K562 (cell line): ENCODE measurements around the gene FIZ1. TPM values are rescaled to one million over a fixed set of nuclear protein-coding genes. Genes with fewer than 3 reads are reported as not detected.

Experiments used
- BCOR ChIP-seq: fragments of 450-650 bp; IDR thresholded peaks from 2 replicates; pipeline ENCODE4 v1.6.1; 2016
- FOXJ2 ChIP-seq: fragments of 200-800 bp; sonication (Bioruptor generic); IDR thresholded peaks from 2 replicates; pipeline ENCODE4 v1.6.1; 2016; ENCODE audit warnings: missing genetic modification characterization, missing compliant biosample characterization
- FOXJ3 ChIP-seq: sonication (generic); formaldehyde crosslinking; IDR thresholded peaks from 2 replicates; pipeline ENCODE4 v1.4.0; 2020; ENCODE audit warnings: mild to moderate bottlenecking, missing genetic modification reagents
- KDM4B ChIP-seq, 2 experiments: fragments of 450-650 bp in 1 of 2; sonication (generic) in 1 of 2; IDR thresholded peaks; 2 replicates each; pipeline ENCODE4 v1.6.1; 2016 to 2017; ENCODE audit warnings: borderline replicate concordance in 2 of 2, antibody characterized with exemption in 1 of 2, low read depth in 1 of 2, mild to moderate bottlenecking in 1 of 2
- KDM5B ChIP-seq: fragments of 200-600 bp; sonication (generic); IDR thresholded peaks from 2 replicates; pipeline ENCODE4 v1.6.1; 2012; ENCODE audit warnings: low read depth, mild to moderate bottlenecking, moderate library complexity, low read length, control low read depth, inconsistent platforms; ENCODE audit not compliant: insufficient replicate concordance
- KLF10 ChIP-seq: fragments of 250-450 bp; sonication (Bioruptor Pico); IDR thresholded peaks from 2 replicates; pipeline ENCODE4 v1.6.1; 2021; ENCODE audit warnings: matching md5 sums
- L3MBTL2 ChIP-seq: fragments of 450-650 bp; IDR thresholded peaks from 2 replicates; pipeline ENCODE4 v1.6.1; 2016; ENCODE audit warnings: mild to moderate bottlenecking, moderate library complexity
- NFIC ChIP-seq: fragments of 450-650 bp; IDR thresholded peaks from 2 replicates; pipeline ENCODE4 v1.6.1; 2017; ENCODE audit warnings: mild to moderate bottlenecking, inconsistent platforms
- NFRKB ChIP-seq: fragments of 450-650 bp; IDR thresholded peaks from 2 replicates; pipeline ENCODE4 v1.6.1; 2016; ENCODE audit warnings: low read depth
- PHF20 ChIP-seq: fragments of 450-650 bp; IDR thresholded peaks from 2 replicates; pipeline ENCODE4 v1.6.1; 2018; ENCODE audit not compliant: partially characterized antibody
- SAFB ChIP-seq: fragments of 200-400 bp; formaldehyde crosslinking; IDR thresholded peaks from 2 replicates; pipeline ENCODE4 v1.6.1; 2017; ENCODE audit warnings: low read depth, low read length, borderline replicate concordance
- SMAD3 ChIP-seq: fragments of 450-650 bp; formaldehyde crosslinking; conservative IDR thresholded peaks from 2 replicates; pipeline ENCODE4 v1.4.0; 2020; ENCODE audit warnings: mild to moderate bottlenecking
- TCF7 ChIP-seq: sonication (generic); IDR thresholded peaks from 2 replicates; pipeline ENCODE4 v1.6.1; 2016; ENCODE audit warnings: antibody characterized with exemption, borderline replicate concordance
- TRIM28 ChIP-seq: fragments of 450-650 bp; IDR thresholded peaks from 2 replicates; pipeline ENCODE4 v1.6.1; 2017
- XRCC3 ChIP-seq: fragments of 450-650 bp; IDR thresholded peaks from 2 replicates; pipeline ENCODE4 v1.6.1; 2017; ENCODE audit warnings: mild to moderate bottlenecking, moderate library complexity
- YY1 ChIP-seq, 3 experiments: IDR thresholded peaks; 2 replicates each; pipeline ENCODE4 v1.6.1; 2011; ENCODE audit warnings: low read length in 2 of 3, mild to moderate bottlenecking in 2 of 3, moderate library complexity in 2 of 3, borderline replicate concordance in 1 of 3, control low read depth in 1 of 3, low read depth in 1 of 3; ENCODE audit not compliant: insufficient read depth in 3 of 3, insufficient replicate concordance in 2 of 3, control insufficient read depth in 1 of 3, insufficient read length in 1 of 3; ENCODE audit errors: extremely low read depth in 1 of 3
- ZBTB17 ChIP-seq: fragments of 450-650 bp; formaldehyde crosslinking; IDR thresholded peaks from 2 replicates; pipeline ENCODE4 v1.4.0; 2020; ENCODE audit warnings: mild to moderate bottlenecking
- ZNF282 ChIP-seq: sonication (generic); formaldehyde crosslinking; IDR thresholded peaks from 2 replicates; pipeline ENCODE4 v1.8.1; 2023; ENCODE audit warnings: missing genetic modification reagents
- ZNF696 ChIP-seq: fragments of 250-450 bp; sonication (Bioruptor Pico); conservative IDR thresholded peaks from 2 replicates; pipeline ENCODE4 v1.4.0; 2020; ENCODE audit warnings: mild to moderate bottlenecking, moderate library complexity
- polyA plus RNA-seq, 8 experiments: library from polyadenylated mRNA; depleted of rRNA in 4 of 8; stranded (reverse) in 5 of 8; unstranded in 3 of 8; fragments of >200 nt; fragmentation: Nextera tagmentation in 2 of 8; fragmentation: Illumina TruSeq in 1 of 8; extraction: Ambion mirVana in 2 of 8; extraction: Trizol in 1 of 8; gene quantifications; 2 replicates each; pipeline versions ENCODE4 v1.2.1 to v1.2.3, GENCODE V29; 2011 to 2014; ENCODE audit warnings: inconsistent platforms in 1 of 8, missing spikeins in 1 of 8
- total RNA-seq, 7 experiments: library from RNA; depleted of rRNA in 6 of 7; stranded (reverse); fragments of >200 nt in 6 of 7; fragmentation: Illumina TruSeq in 2 of 7; extraction: Trizol in 2 of 7; gene quantifications; 2 replicates each; pipeline versions ENCODE4 v1.2.1 to v1.2.3, GENCODE V29; 2011 to 2021; ENCODE audit warnings: low replicate concordance in 1 of 7
- TF ChIP-seq, protein P1 (sequence below): sonication (generic); formaldehyde crosslinking; IDR thresholded peaks from 2 replicates; pipeline ENCODE4 v1.8.1; 2022; ENCODE audit warnings: missing genetic modification reagents
- TF ChIP-seq, protein P2 (sequence below), 2 experiments: fragments of 450-650 bp; IDR thresholded peaks; 2 replicates each; pipeline ENCODE4 v1.6.1; 2016
- TF ChIP-seq, protein P3 (sequence below): fragments of 450-650 bp; formaldehyde crosslinking; IDR thresholded peaks from 2 replicates; pipeline ENCODE4 v1.4.0; 2022; ENCODE audit warnings: missing genetic modification characterization
- TF ChIP-seq, protein P4 (sequence below): sonication (generic); IDR thresholded peaks from 2 replicates; pipeline ENCODE4 v1.6.1; 2016

The FIZ1 gene
- total and polyA plus RNA-seq, 9 of the 15 experiments (the other 6 are each of a cell fraction or from before 2014, with no cell fraction given): 0.79 to 17.5 (median 5.5) TPM

DNA sequence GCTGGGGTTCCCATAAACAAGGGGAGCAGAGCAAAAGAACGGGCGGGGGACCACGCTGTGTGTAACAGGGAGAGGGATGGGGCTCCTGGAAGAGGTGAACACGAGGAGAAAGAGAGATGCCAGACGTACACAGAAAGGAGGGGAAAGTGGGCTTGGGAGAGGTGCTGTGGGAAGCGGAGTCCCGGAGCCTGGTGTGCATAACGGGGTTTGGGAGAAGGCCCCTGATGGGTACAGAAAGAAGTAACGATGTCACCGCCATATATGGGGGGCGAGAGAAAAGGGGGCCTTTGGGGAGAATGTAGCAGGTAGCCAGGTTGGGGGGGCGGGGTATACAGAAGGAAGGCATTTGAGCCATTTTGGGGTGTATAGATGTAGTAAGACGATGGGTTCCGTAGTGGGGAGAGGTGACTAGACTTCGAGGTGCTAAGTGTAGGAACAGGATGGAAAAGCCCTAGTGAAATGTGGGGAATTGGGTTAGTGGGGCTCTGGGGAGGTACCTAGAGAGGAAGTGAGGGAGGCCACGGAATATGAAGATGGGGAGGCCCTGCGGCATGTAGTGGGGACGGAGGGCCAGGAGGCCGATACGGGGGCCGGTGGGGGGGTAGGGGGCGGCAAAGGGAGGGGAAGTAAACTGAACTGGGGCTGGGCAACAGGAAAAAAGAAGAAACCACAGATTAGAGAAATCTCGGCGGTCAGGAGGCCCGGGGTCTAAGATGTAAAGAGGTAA lies 42.3 kb upstream of the FIZ1 start (continued):
- TF ChIP-seq, protein P1, sequence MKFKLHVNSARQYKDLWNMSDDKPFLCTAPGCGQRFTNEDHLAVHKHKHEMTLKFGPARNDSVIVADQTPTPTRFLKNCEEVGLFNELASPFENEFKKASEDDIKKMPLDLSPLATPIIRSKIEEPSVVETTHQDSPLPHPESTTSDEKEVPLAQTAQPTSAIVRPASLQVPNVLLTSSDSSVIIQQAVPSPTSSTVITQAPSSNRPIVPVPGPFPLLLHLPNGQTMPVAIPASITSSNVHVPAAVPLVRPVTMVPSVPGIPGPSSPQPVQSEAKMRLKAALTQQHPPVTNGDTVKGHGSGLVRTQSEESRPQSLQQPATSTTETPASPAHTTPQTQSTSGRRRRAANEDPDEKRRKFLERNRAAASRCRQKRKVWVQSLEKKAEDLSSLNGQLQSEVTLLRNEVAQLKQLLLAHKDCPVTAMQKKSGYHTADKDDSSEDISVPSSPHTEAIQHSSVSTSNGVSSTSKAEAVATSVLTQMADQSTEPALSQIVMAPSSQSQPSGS (CRISPR knock-in tag): no peak
- TF ChIP-seq TCF7: no peak
- no peak for TF ChIP-seq ZNF696 (CRISPR knock-in tag)
- TF ChIP-seq L3MBTL2: no peak
- TF ChIP-seq ZBTB17 (CRISPR knock-in tag): no peak
- TF ChIP-seq, protein P2, sequence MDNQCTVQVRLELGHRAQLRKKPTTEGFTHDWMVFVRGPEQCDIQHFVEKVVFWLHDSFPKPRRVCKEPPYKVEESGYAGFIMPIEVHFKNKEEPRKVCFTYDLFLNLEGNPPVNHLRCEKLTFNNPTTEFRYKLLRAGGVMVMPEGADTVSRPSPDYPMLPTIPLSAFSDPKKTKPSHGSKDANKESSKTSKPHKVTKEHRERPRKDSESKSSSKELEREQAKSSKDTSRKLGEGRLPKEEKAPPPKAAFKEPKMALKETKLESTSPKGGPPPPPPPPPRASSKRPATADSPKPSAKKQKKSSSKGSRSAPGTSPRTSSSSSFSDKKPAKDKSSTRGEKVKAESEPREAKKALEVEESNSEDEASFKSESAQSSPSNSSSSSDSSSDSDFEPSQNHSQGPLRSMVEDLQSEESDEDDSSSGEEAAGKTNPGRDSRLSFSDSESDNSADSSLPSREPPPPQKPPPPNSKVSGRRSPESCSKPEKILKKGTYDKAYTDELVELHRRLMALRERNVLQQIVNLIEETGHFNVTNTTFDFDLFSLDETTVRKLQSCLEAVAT (IDR thresholded peaks at IDR 0.05): peak in 1 of 2 experiments; percentile 16; a peak in 1 of 4 replicates
- TF ChIP-seq NFRKB: no peak
- TF ChIP-seq, protein P3, sequence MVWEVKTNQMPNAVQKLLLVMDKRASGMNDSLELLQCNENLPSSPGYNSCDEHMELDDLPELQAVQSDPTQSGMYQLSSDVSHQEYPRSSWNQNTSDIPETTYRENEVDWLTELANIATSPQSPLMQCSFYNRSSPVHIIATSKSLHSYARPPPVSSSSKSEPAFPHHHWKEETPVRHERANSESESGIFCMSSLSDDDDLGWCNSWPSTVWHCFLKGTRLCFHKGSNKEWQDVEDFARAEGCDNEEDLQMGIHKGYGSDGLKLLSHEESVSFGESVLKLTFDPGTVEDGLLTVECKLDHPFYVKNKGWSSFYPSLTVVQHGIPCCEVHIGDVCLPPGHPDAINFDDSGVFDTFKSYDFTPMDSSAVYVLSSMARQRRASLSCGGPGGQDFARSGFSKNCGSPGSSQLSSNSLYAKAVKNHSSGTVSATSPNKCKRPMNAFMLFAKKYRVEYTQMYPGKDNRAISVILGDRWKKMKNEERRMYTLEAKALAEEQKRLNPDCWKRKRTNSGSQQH: peak; percentile 59; the same call in 1 of the 2 replicates
- 0 out of 2 replicates have a peak, but pooled peaks have one; percentile 39 for TF ChIP-seq SMAD3 (CRISPR knock-in tag)
- no peak for TF ChIP-seq KDM4B (IDR thresholded peaks at IDR 0.05; ENCODE audit: borderline replicate concordance in 2 of 2, low read depth in 1 of 2)
- no peak for TF ChIP-seq PHF20
- TF ChIP-seq KLF10 (CRISPR knock-in tag): no peak
- peak; percentile 63 for TF ChIP-seq KDM5B
- peak in 1 of 3 experiments; percentile 7 for TF ChIP-seq YY1 (IDR thresholded peaks at IDR 0.05; ENCODE audit: borderline replicate concordance in 1 of 3, control insufficient read depth in 1 of 3, extremely low read depth in 1 of 3, insufficient read depth in 3 of 3, insufficient read length in 1 of 3, insufficient replicate concordance in 2 of 3, low read depth in 1 of 3, low read length in 2 of 3)
- TF ChIP-seq NFIC: no peak
- TF ChIP-seq SAFB: no peak
- no peak for TF ChIP-seq FOXJ3 (CRISPR knock-in tag)
- no peak for TF ChIP-seq XRCC3
- TF ChIP-seq, protein P4, sequence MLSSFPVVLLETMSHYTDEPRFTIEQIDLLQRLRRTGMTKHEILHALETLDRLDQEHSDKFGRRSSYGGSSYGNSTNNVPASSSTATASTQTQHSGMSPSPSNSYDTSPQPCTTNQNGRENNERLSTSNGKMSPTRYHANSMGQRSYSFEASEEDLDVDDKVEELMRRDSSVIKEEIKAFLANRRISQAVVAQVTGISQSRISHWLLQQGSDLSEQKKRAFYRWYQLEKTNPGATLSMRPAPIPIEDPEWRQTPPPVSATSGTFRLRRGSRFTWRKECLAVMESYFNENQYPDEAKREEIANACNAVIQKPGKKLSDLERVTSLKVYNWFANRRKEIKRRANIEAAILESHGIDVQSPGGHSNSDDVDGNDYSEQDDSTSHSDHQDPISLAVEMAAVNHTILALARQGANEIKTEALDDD: no peak
- TF ChIP-seq FOXJ2 (tag): no peak
- no peak for TF ChIP-seq BCOR
- no peak for TF ChIP-seq TRIM28
- TF ChIP-seq ZNF282 (CRISPR knock-in tag): no peak
